ENCODE results near the gene LMBRD1.
"Not testable (repeated sequence)": the region's sequence is repeated elsewhere in the genome, so short reads cannot be mapped to it uniquely, and the experiment has no call there.

Gene LMBRD1

GRCh38 chr6:69819138-69819537 lies 22.3 kb upstream of the LMBRD1 start:
- Histone ChIP-seq H3K4me1 (ENCODE audit: control insufficient read depth, insufficient read depth, low read length) (no peaks in the 10 kb centered on the region), H3K36me3 (ENCODE audit: insufficient read depth, low read length) (no peaks in the 10 kb centered on the region), H3K4me3 (ENCODE audit: low read length) (no peak overlapping the region), H3K27me3 (ENCODE audit: control insufficient read depth, insufficient read depth, low read length) (no peaks in the 10 kb centered on the region), H3K9ac (ENCODE audit: low read depth, low read length) (no peak overlapping the region), H3K4me2 (ENCODE audit: low read length) (no peak overlapping the region), H3K9me3 (replicated peaks; ENCODE audit: low read length) (no peaks in the 10 kb centered on the region)

- no peaks in the 10 kb centered on the region for H3K9me3 ChIP-seq (replicated peaks; ENCODE audit: low read length)
- no peak overlapping the region for H3K4me2 ChIP-seq (ENCODE audit: low read length)
- no peaks in the 10 kb centered on the region for H3K27me3 ChIP-seq (ENCODE audit: control insufficient read depth, insufficient read depth, low read length)
- no peaks in the 10 kb centered on the region for H3K36me3 ChIP-seq (ENCODE audit: insufficient read depth, low read length)
- H3K9ac ChIP-seq (ENCODE audit: low read depth, low read length): no peak overlapping the region
- no peak overlapping the region for H3K4me3 ChIP-seq (ENCODE audit: low read length)
- H3K4me1 ChIP-seq (ENCODE audit: control insufficient read depth, insufficient read depth, low read length): no peaks in the 10 kb centered on the region
These were observed 21.6 kb upstream of the LMBRD1 start for GRCh38 chr6:69818223-69818930.

GRCh38 chr6:69817358-69817757 lies 20.5 kb upstream of the LMBRD1 start:
- H3K9me3 ChIP-seq (replicated peaks; ENCODE audit: low read length): no peaks in the 10 kb centered on the region
- no peak overlapping the region for H3K4me2 ChIP-seq (ENCODE audit: low read length)
- no peaks in the 10 kb centered on the region for H3K4me1 ChIP-seq (ENCODE audit: control insufficient read depth, insufficient read depth, low read length)
- no peaks in the 10 kb centered on the region for H3K27me3 ChIP-seq (ENCODE audit: control insufficient read depth, insufficient read depth, low read length)
- no peak overlapping the region for H3K9ac ChIP-seq (ENCODE audit: low read depth, low read length)
- H3K36me3 ChIP-seq (ENCODE audit: insufficient read depth, low read length): no peaks in the 10 kb centered on the region
- no peak overlapping the region for H3K4me3 ChIP-seq (ENCODE audit: low read length)

- Histone ChIP-seq H3K27me3 (ENCODE audit: control insufficient read depth, insufficient read depth, low read length) (no peaks in the 10 kb centered on the region), H3K4me1 (ENCODE audit: control insufficient read depth, insufficient read depth, low read length) (no peaks in the 10 kb centered on the region), H3K4me2 (ENCODE audit: low read length) (no peak overlapping the region), H3K9me3 (replicated peaks; ENCODE audit: low read length) (no peaks in the 10 kb centered on the region), H3K4me3 (ENCODE audit: low read length) (no peak overlapping the region), H3K36me3 (ENCODE audit: insufficient read depth, low read length) (no peaks in the 10 kb centered on the region), H3K9ac (ENCODE audit: low read depth, low read length) (no peak overlapping the region)
These were observed 19.8 kb upstream of the LMBRD1 start for GRCh38 chr6:69816569-69816968.

- Histone ChIP-seq H3K27me3 (ENCODE audit: control insufficient read depth, insufficient read depth, low read length) (no peaks in the 10 kb centered on the region), H3K9me3 (replicated peaks; ENCODE audit: low read length) (no peaks in the 10 kb centered on the region), H3K4me1 (ENCODE audit: control insufficient read depth, insufficient read depth, low read length) (no peaks in the 10 kb centered on the region), H3K36me3 (ENCODE audit: insufficient read depth, low read length) (no peaks in the 10 kb centered on the region), H3K9ac (ENCODE audit: low read depth, low read length) (no peak overlapping the region), H3K4me2 (ENCODE audit: low read length) (no peak overlapping the region), H3K4me3 (ENCODE audit: low read length) (no peak overlapping the region)
These were observed 19.2 kb upstream of the LMBRD1 start for GRCh38 chr6:69816026-69816425.

- no peaks in the 10 kb centered on the region for H3K4me1 ChIP-seq (ENCODE audit: control insufficient read depth, insufficient read depth, low read length)
- no peak overlapping the region for H3K9ac ChIP-seq (ENCODE audit: low read depth, low read length)
These were observed 16.7 kb upstream of the LMBRD1 start for GRCh38 chr6:69813508-69813907.

GRCh38 chr6:69812746-69813427 lies 16.1 kb upstream of the LMBRD1 start:
- Histone ChIP-seq H3K9ac (ENCODE audit: low read depth, low read length) (no peak overlapping the region), H3K4me1 (ENCODE audit: control insufficient read depth, insufficient read depth, low read length) (no peaks in the 10 kb centered on the region), H3K4me3 (ENCODE audit: low read length) (no peak overlapping the region), H3K36me3 (ENCODE audit: insufficient read depth, low read length) (no peaks in the 10 kb centered on the region), H3K27me3 (ENCODE audit: control insufficient read depth, insufficient read depth, low read length) (peaks cover 4% of the 10 kb centered on the region), H3K4me2 (ENCODE audit: low read length) (no peak overlapping the region), H3K9me3 (replicated peaks; ENCODE audit: low read length) (no peaks in the 10 kb centered on the region)

More at GRCh38 chr6:69813508-69813907, 16.7 kb upstream of the LMBRD1 start:
- H3K4me3 ChIP-seq (ENCODE audit: low read length): no peak overlapping the region
- no peaks in the 10 kb centered on the region for H3K36me3 ChIP-seq (ENCODE audit: insufficient read depth, low read length)
- no peaks in the 10 kb centered on the region for H3K9me3 ChIP-seq (replicated peaks; ENCODE audit: low read length)
- H3K27me3 ChIP-seq (ENCODE audit: control insufficient read depth, insufficient read depth, low read length): peaks cover 4% of the 10 kb centered on the region
- H3K4me2 ChIP-seq (ENCODE audit: low read length): no peak overlapping the region

GRCh38 chr6:69802995-69803394 lies 6.2 kb upstream of the LMBRD1 start:
- H3K4me1 ChIP-seq (ENCODE audit: control insufficient read depth, insufficient read depth, low read length): no peaks in the 10 kb centered on the region
- peaks cover 2% of the 10 kb centered on the region for H3K27me3 ChIP-seq (ENCODE audit: control insufficient read depth, insufficient read depth, low read length)
- no peak overlapping the region for H3K4me3 ChIP-seq (ENCODE audit: low read length)
- no peaks in the 10 kb centered on the region for H3K9me3 ChIP-seq (replicated peaks; ENCODE audit: low read length)
- H3K4me2 ChIP-seq (ENCODE audit: low read length): no peak overlapping the region
- H3K36me3 ChIP-seq (ENCODE audit: insufficient read depth, low read length): no peaks in the 10 kb centered on the region
- no peak overlapping the region for H3K9ac ChIP-seq (ENCODE audit: low read depth, low read length)

GRCh38 chr6:69801711-69802110 lies 4.9 kb upstream of the LMBRD1 start:
- Histone ChIP-seq H3K9me3 (replicated peaks; ENCODE audit: low read length) (no peaks in the 10 kb centered on the region), H3K4me3 (ENCODE audit: low read length) (no peak overlapping the region), H3K36me3 (ENCODE audit: insufficient read depth, low read length) (no peaks in the 10 kb centered on the region), H3K27me3 (ENCODE audit: control insufficient read depth, insufficient read depth, low read length) (peaks cover 2% of the 10 kb centered on the region), H3K4me2 (ENCODE audit: low read length) (no peak overlapping the region), H3K9ac (ENCODE audit: low read depth, low read length) (no peak overlapping the region), H3K4me1 (ENCODE audit: control insufficient read depth, insufficient read depth, low read length) (peaks cover 4% of the 10 kb centered on the region)

- H3K9me3 ChIP-seq (replicated peaks; ENCODE audit: low read length): no peaks in the 10 kb centered on the region
- H3K27me3 ChIP-seq (ENCODE audit: control insufficient read depth, insufficient read depth, low read length): peaks cover 2% of the 10 kb centered on the region
- no peak overlapping the region for H3K4me2 ChIP-seq (ENCODE audit: low read length)
- H3K4me3 ChIP-seq (ENCODE audit: low read length): no peak overlapping the region
- peaks cover 4% of the 10 kb centered on the region for H3K4me1 ChIP-seq (ENCODE audit: control insufficient read depth, insufficient read depth, low read length)
- no peaks in the 10 kb centered on the region for H3K36me3 ChIP-seq (ENCODE audit: insufficient read depth, low read length)
- H3K9ac ChIP-seq (ENCODE audit: low read depth, low read length): no peak overlapping the region
These were observed 4.4 kb upstream of the LMBRD1 start for GRCh38 chr6:69801225-69801624.

- H3K27me3 ChIP-seq (ENCODE audit: control insufficient read depth, insufficient read depth, low read length): not testable (repeated sequence)
These were observed 2.0 kb upstream of the LMBRD1 start for GRCh38 chr6:69798796-69799195.

More at GRCh38 chr6:69798796-69799195, 2.0 kb upstream of the LMBRD1 start:
- H3K4me2 ChIP-seq (ENCODE audit: low read length); H3K9me3 ChIP-seq (replicated peaks; ENCODE audit: low read length); H3K36me3 ChIP-seq (ENCODE audit: insufficient read depth, low read length); H3K4me3 ChIP-seq (ENCODE audit: low read length); H3K4me1 ChIP-seq (ENCODE audit: control insufficient read depth, insufficient read depth, low read length); H3K9ac ChIP-seq (ENCODE audit: low read depth, low read length): not testable (repeated sequence)

Data from skeletal muscle satellite cell (primary cell).